Activated CD4-positive, alpha-beta T cell treated with anti-CD3 and anti-CD28 coated beads for 36 hours (primary cell): Measurements from ENCODE around the gene GARS1. TPM values are rescaled to one million over a fixed set of nuclear protein-coding genes. Genes with fewer than 3 reads are reported as not detected.
"Not testable (repeated sequence)": the region's sequence is repeated elsewhere in the genome, so short reads cannot be mapped to it uniquely, and the experiment has no call there.

ENCODE experiments used
- ATAC-seq: fragments of 200-7000 bp; cut with Tn5 transposase; one replicate; pipeline ENCODE4 v1.10.0; 2021; ENCODE audit warnings: mild to moderate bottlenecking, moderate library complexity
- CTCF ChIA-PET: fragments of 350-600 bp; sonication (Branson Sonifier 250); formaldehyde crosslinking; loops from one replicate; lab custom pipeline; 2021; ENCODE audit warnings: antibody characterized with exemption; lab: Charles Lee
- POLR2A ChIA-PET: fragments of 350-600 bp; sonication (Branson Sonifier 250); formaldehyde crosslinking; loops from one replicate; lab custom pipeline; 2021; ENCODE audit warnings: antibody characterized with exemption, inconsistent platforms; lab: Charles Lee
- DNase-seq: peaks from one replicate; pipeline ENCODE4 v3.0.0-alpha.2; 2020
- H3K27ac Mint-ChIP-seq: one replicate; pipeline ENCODE4 v1.8.0; 2021; ENCODE audit warnings: mixed read lengths
- H3K27me3 Mint-ChIP-seq: one replicate; pipeline ENCODE4 v1.8.0; 2021; ENCODE audit warnings: mixed read lengths
- H3K36me3 Mint-ChIP-seq: one replicate; pipeline ENCODE4 v1.8.0; 2021; ENCODE audit warnings: low read depth, mixed read lengths
- H3K4me1 Mint-ChIP-seq: one replicate; pipeline ENCODE4 v1.8.0; 2021; ENCODE audit warnings: mixed read lengths
- H3K4me3 Mint-ChIP-seq: one replicate; pipeline ENCODE4 v1.8.0; 2021; ENCODE audit warnings: mild to moderate bottlenecking, moderate library complexity, mixed read lengths
- H3K9me3 Mint-ChIP-seq: one replicate; pipeline ENCODE4 v1.8.0; 2021; ENCODE audit warnings: low read depth, mixed read lengths
- intact Hi-C, 2 experiments: fragments of 100-400 bp; cut with DNase I in 1 of 2; cut with micrococcal nuclease in 1 of 2; formaldehyde crosslinking; loops; one replicate each; pipeline versions ENCODE4 v1.14.2 to v1.15.1; 2022 to 2024; cut with DNase I, micrococcal nuclease
- total RNA-seq, 2 experiments: library from RNA; stranded (reverse); gene quantifications; one replicate each; pipeline ENCODE4 v1.2.3, GENCODE V29; 2021

Gene GARS1
- total RNA-seq, 2 experiments from 2014 or later = 391 to 439 TPM

- Mint-ChIP-seq H3K36me3 (peaks cover 44% of the 10 kb centered on the region), H3K27ac (no peak overlapping the region), H3K4me1 (peaks cover 2% of the 10 kb centered on the region), H3K9me3 (peaks cover 3% of the 10 kb centered on the region), H3K4me3 (no peak overlapping the region), H3K27me3 (no peaks in the 10 kb centered on the region)
- ChIA-PET CTCF (interaction anchor here (0.6 to 1.7 kb wide), 3 partner anchors 10 to 485 kb away, joined by 3 to 4 read pairs (median 4); no protein-coding TSS in a partner anchor), POLR2A (no interaction called here)
- DNase-seq = no peak
- intact Hi-C loops = no loop called here
- ATAC-seq = no peak
Measured at GRCh38 chr7:30575910-30576309, 18.8 kb upstream of the GARS1 start.

GRCh38 chr7:30583181-30583580 lies 11.5 kb upstream of the GARS1 start:
- Mint-ChIP-seq H3K27me3 (no peaks in the 10 kb centered on the region), H3K36me3 (peaks cover 56% of the 10 kb centered on the region), H3K9me3 (no peaks in the 10 kb centered on the region), H3K27ac (no peak overlapping the region), H3K4me1 (peaks cover 2% of the 10 kb centered on the region), H3K4me3 (no peak overlapping the region)
- ChIA-PET CTCF (no interaction called here), POLR2A (no interaction called here)
- intact Hi-C loops = no loop called here
- no peak for DNase-seq
- ATAC-seq = no peak

GRCh38 chr7:30584415-30584814 lies 10.3 kb upstream of the GARS1 start:
- intact Hi-C loops = no loop called here
- H3K27me3 Mint-ChIP-seq = no peaks in the 10 kb centered on the region
- DNase-seq = no peak
- POLR2A ChIA-PET = no interaction called here
- H3K4me3 Mint-ChIP-seq = no peak overlapping the region
- ATAC-seq = no peak
- H3K27ac Mint-ChIP-seq = no peak overlapping the region
- CTCF ChIA-PET = interaction anchor here (0.7 kb wide), 1 partner anchor 20 kb away, joined by 4 read pairs; no protein-coding TSS in a partner anchor
- no peaks in the 10 kb centered on the region for H3K9me3 Mint-ChIP-seq
- peaks cover 46% of the 10 kb centered on the region for H3K36me3 Mint-ChIP-seq
- peaks cover 6% of the 10 kb centered on the region for H3K4me1 Mint-ChIP-seq

GRCh38 chr7:30584965-30585364 lies 9.7 kb upstream of the GARS1 start:
- Mint-ChIP-seq H3K4me3 (no peak overlapping the region), H3K4me1 (peaks cover 8% of the 10 kb centered on the region), H3K9me3 (no peaks in the 10 kb centered on the region), H3K27ac (no peak overlapping the region), H3K27me3 (no peaks in the 10 kb centered on the region), H3K36me3 (peaks cover 44% of the 10 kb centered on the region)
- CTCF ChIA-PET = no interaction called here
- intact Hi-C loops = no loop called here
- DNase-seq (no peak), ATAC-seq (no peak)
- POLR2A ChIA-PET = no interaction called here

- no peak overlapping the region for H3K4me3 Mint-ChIP-seq
- CTCF ChIA-PET = no interaction called here
- H3K4me1 Mint-ChIP-seq = peaks cover 10% of the 10 kb centered on the region
- ATAC-seq (no peak), DNase-seq (no peak)
- no peak overlapping the region for H3K27ac Mint-ChIP-seq
- no peaks in the 10 kb centered on the region for H3K27me3 Mint-ChIP-seq
- intact Hi-C loops = no loop called here
- POLR2A ChIA-PET = no interaction called here
- no peaks in the 10 kb centered on the region for H3K9me3 Mint-ChIP-seq
- H3K36me3 Mint-ChIP-seq = peaks cover 38% of the 10 kb centered on the region
Measured at GRCh38 chr7:30585675-30586074, 9.0 kb upstream of the GARS1 start.

- DNase-seq, H3K27ac Mint-ChIP-seq, H3K4me3 Mint-ChIP-seq, H3K27me3 Mint-ChIP-seq, POLR2A ChIA-PET, ATAC-seq, H3K9me3 Mint-ChIP-seq, intact Hi-C loops: not testable (repeated sequence)
- Mint-ChIP-seq H3K4me1 (peaks cover 26% of the 10 kb centered on the region), H3K36me3 (peaks cover 31% of the 10 kb centered on the region)
- CTCF ChIA-PET = interaction anchor here (0.8 to 1.2 kb wide), 3 partner anchors 20 to 75 kb away, joined by 4 read pairs; no protein-coding TSS in a partner anchor
Measured at GRCh38 chr7:30587547-30587946, 7.1 kb upstream of the GARS1 start.

- no peaks in the 10 kb centered on the region for H3K27me3 Mint-ChIP-seq
- no peaks in the 10 kb centered on the region for H3K9me3 Mint-ChIP-seq
- intact Hi-C loops = no loop called here
- peaks cover 17% of the 10 kb centered on the region for H3K36me3 Mint-ChIP-seq
- ChIA-PET CTCF (no interaction called here), POLR2A (no interaction called here)
- ATAC-seq (no peak), DNase-seq (no peak)
- H3K4me3 Mint-ChIP-seq = no peak overlapping the region
- no peak overlapping the region for H3K27ac Mint-ChIP-seq
- peaks cover 33% of the 10 kb centered on the region for H3K4me1 Mint-ChIP-seq
Measured at GRCh38 chr7:30589111-30589510, 5.6 kb upstream of the GARS1 start.

GRCh38 chr7:30594048-30594539 lies 584 bp upstream of the GARS1 start:
- Mint-ChIP-seq H3K4me1 (peaks cover 52% of the 10 kb centered on the region), H3K27ac (peak overlapping the region; percentile 100), H3K4me3 (peak overlapping the region; percentile 100), H3K36me3 (peaks cover 42% of the 10 kb centered on the region), H3K9me3 (no peaks in the 10 kb centered on the region), H3K27me3 (no peaks in the 10 kb centered on the region)
- peak; percentile 64 for DNase-seq
- POLR2A ChIA-PET = no interaction called here
- CTCF ChIA-PET = interaction anchor here (0.7 to 1.2 kb wide), 3 partner anchors 11 to 144 kb away, joined by 3 to 5 read pairs (median 3); no protein-coding TSS in a partner anchor
- intact Hi-C loops = loop anchor here (1.0 to 10.0 kb wide), 11 partner anchors 89 to 1901 kb away; partner anchors contain the start of genes AVL9 (in 2 of the 2), GGCT (in 2 of the 2), LSM5 (in 2 of the 2) and ZNRF2 (in 2 of the 2)
- peak; percentile 33 for ATAC-seq

GRCh38 chr7:30595436-30596013 lies 847 bp downstream of the GARS1 start:
- Mint-ChIP-seq H3K4me3 (peak overlapping the region; percentile 100), H3K36me3 (peaks cover 53% of the 10 kb centered on the region), H3K27ac (peak overlapping the region; percentile 100), H3K9me3 (no peaks in the 10 kb centered on the region), H3K27me3 (no peaks in the 10 kb centered on the region), H3K4me1 (peaks cover 49% of the 10 kb centered on the region)
- ChIA-PET POLR2A (no interaction called here), CTCF (interaction anchor here (1.0 kb wide), 1 partner anchor 46 kb away, joined by 4 read pairs; no protein-coding TSS in a partner anchor)
- ATAC-seq (no peak), DNase-seq (no peak)
- intact Hi-C loops = loop anchor here (2.0 to 10.0 kb wide), 5 partner anchors 17 to 1899 kb away; partner anchors contain the start of genes AVL9 (in 2 of the 2), LSM5 (in 2 of the 2), GGCT (in 1 of the 2) and PLEKHA8 (in 1 of the 2)

GRCh38 chr7:30596014-30596641 lies 1.4 kb downstream of the GARS1 start:
- peaks cover 44% of the 10 kb centered on the region for H3K4me1 Mint-ChIP-seq
- ChIA-PET CTCF (interaction anchor here (1.0 to 1.7 kb wide), 3 partner anchors 13 to 46 kb away, joined by 3 to 4 read pairs (median 4); no protein-coding TSS in a partner anchor), POLR2A (interaction anchor here (0.6 kb wide), 1 partner anchor 63 kb away, joined by 3 read pairs; no protein-coding TSS in a partner anchor)
- H3K27me3 Mint-ChIP-seq = no peaks in the 10 kb centered on the region
- H3K27ac Mint-ChIP-seq = peak overlapping the region; percentile 100
- H3K4me3 Mint-ChIP-seq = peak overlapping the region; percentile 100
- ATAC-seq = no peak
- intact Hi-C loops = loop anchor here (2.0 to 10.0 kb wide), 4 partner anchors 17 to 1899 kb away; partner anchors contain the start of genes AVL9 (in 2 of the 2), LSM5 (in 2 of the 2), GGCT (in 1 of the 2) and ZNRF2 (in 1 of the 2)
- peaks cover 58% of the 10 kb centered on the region for H3K36me3 Mint-ChIP-seq
- DNase-seq = peak; percentile 41
- H3K9me3 Mint-ChIP-seq = no peaks in the 10 kb centered on the region

- Mint-ChIP-seq H3K4me1 (peaks cover 43% of the 10 kb centered on the region), H3K36me3 (peaks cover 64% of the 10 kb centered on the region), H3K27ac (peak overlapping the region; percentile 100), H3K27me3 (no peaks in the 10 kb centered on the region), H3K4me3 (peak overlapping the region; percentile 100), H3K9me3 (no peaks in the 10 kb centered on the region)
- intact Hi-C loops = loop anchor here (2.0 to 10.0 kb wide), 4 partner anchors 16 to 1898 kb away; partner anchors contain the start of genes AVL9 (in 2 of the 2), LSM5 (in 2 of the 2), GGCT (in 1 of the 2) and ZNRF2 (in 1 of the 2)
- CTCF ChIA-PET = interaction anchor here (0.7 to 1.7 kb wide), 3 partner anchors 12 to 31 kb away, joined by 3 to 4 read pairs (median 4); no protein-coding TSS in a partner anchor
- no peak for DNase-seq
- no peak for ATAC-seq
- POLR2A ChIA-PET = interaction anchor here (0.6 kb wide), 1 partner anchor 63 kb away, joined by 3 read pairs; no protein-coding TSS in a partner anchor
Measured at GRCh38 chr7:30596721-30597120, 2.0 kb downstream of the GARS1 start.
